ENCODE results near the gene PDHX.
A peak's percentile ranks its signal among the peaks of the same experiment; 100 is the strongest.
"Not testable (repeated sequence)": the region's sequence is repeated elsewhere in the genome, so short reads cannot be mapped to it uniquely, and the experiment has no call there.

The PDHX gene

GRCh38 chr11:35021589-35021988 lies 105.2 kb downstream of the PDHX start:
- no peak for DNase-seq (ENCODE audit: low spot score)

DNA sequence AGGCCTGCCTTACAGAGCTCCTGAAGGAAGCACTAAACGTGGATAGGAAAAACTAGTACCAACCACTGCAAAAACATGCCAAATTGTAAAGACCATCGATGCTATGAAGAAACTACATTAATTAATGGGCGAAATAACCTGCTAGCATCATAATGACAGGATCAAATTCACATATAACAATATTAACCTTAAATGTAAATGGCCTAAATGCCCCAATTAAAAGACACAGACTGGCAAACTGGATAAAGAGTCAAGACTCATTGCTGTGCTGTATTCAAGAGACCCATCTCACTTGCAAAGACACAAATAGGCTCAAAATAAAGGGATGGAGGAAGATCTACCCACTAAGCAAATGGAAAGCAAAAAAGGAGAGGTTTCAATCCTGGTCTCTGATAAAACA lies 107.5 kb downstream of the PDHX start:
- not testable (repeated sequence) for DNase-seq (ENCODE audit: low spot score)

DNA sequence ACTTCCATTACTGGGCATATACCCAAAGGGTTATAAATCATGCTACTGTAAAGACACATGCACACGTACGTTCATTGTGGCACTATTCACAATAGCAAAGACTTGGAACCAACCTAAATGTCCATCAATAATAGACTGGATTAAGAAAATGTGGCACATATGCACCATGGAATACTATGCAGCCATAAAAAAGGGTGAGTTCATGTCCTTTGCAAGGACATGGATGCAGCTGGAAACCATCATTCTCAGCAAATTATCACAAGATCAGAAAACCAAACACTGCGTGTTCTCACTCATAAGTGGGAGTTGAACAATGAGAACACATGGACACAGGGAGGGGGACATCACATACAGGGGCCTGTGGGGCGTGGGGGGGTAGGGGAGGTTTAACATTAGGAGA lies 111.6 kb downstream of the PDHX start:
- DNase-seq (ENCODE audit: low spot score), result not testable (repeated sequence)

DNA sequence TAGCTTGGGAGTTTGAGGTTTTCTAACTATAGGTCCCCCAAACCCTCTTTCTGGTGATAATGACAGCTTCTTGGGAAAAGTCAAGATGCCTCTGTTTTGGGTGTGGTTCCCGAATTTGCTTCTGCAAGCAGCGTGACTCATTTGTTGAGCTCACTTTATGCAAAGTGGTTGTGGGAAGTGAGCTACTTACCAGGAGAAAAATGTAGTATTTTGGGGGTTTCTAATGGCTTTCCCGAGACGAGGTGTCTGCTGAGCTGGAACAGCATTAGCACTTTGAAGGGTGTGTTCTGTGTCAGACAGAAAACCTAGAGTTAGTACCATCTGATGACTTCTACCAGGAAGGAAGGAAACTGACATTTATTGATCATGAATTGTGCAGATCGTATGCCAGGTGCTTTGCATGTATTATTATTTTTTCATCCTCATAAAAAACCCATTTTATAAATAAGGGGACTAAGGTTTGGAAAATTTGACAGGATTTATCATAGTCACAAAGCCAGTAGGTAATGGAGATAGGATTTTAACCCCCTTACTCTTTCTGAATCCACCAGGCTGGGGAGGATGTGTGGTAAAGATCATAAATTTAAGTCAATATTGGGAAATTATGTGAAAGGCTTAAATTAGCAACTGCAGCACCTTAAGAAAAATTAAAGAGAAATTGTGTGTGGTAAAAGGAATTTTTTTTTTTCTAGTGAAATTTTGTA lies 113.7 kb downstream of the PDHX start:
- peak; percentile 63 for DNase-seq (ENCODE audit: low spot score)

- DNase-seq (ENCODE audit: low spot score), result peak; percentile 95
Observed at GRCh38 chr11:35030716-35031213, 114.3 kb downstream of the PDHX start.

DNA sequence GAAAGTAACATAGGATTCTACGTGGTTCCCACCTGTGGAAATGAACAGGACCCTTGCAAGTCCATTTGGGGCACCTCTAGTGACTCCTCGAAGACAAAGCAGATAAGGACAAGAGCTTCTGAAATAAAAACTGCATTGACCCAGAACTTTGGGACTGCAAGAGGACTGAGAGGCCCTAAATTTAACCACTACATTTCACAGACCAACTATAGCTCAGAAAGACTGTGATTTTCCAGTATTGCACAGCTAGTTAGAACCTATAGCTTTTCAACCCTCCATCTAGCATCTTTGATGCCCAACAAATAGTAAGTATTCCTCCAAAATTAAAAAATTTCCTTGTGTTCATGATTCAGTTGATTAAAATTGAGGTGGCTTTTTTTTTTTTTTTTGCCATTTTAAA lies 114.9 kb downstream of the PDHX start:
- no peak for DNase-seq (ENCODE audit: low spot score)

DNA sequence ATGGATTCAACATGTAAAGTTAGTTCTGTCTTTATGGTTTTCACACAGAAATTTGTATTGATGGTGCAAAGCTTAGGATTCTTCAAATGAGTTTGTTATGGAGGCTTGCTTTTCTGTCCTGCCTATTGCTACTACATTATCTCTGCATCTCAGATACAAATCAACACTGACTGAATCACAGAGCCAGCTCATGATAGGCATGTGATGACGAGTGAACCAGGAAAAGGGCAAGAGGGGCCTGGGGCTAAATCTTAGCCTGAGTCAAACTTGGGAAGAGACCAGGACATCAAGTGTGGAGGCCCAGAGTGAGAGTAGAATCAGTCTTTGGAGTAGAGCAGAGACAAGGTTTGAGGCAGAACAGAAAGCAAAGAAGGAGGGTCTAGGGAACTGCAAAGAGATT lies 115.4 kb downstream of the PDHX start:
- DNase-seq (ENCODE audit: low spot score), result peak; percentile 80

GRCh38 chr11:35033011-35033410 lies 116.6 kb downstream of the PDHX start:
- DNase-seq (ENCODE audit: low spot score), result no peak

DNA sequence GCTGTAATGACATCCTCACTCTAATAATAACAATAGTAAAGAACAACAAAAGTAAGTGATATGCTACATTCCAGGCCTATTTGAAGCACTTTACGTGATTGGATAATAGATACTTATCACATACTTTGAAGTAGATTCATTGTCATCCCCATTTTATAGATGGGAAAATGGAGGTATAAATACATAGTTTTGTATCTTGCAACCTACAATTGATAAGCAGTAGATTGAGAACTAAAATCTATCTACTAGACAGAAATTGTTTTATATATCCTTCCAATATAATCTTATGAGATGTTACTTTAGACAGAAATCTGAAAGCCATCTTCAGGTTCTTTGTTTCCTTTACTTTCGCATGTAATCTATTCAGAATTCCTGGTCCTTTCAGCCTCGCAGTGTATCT lies 118.0 kb downstream of the PDHX start:
- DNase-seq (ENCODE audit: low spot score), result no peak

- DNase-seq (ENCODE audit: low spot score), result peak; percentile 82
Observed at GRCh38 chr11:35035894-35036408, 119.5 kb downstream of the PDHX start.

DNA sequence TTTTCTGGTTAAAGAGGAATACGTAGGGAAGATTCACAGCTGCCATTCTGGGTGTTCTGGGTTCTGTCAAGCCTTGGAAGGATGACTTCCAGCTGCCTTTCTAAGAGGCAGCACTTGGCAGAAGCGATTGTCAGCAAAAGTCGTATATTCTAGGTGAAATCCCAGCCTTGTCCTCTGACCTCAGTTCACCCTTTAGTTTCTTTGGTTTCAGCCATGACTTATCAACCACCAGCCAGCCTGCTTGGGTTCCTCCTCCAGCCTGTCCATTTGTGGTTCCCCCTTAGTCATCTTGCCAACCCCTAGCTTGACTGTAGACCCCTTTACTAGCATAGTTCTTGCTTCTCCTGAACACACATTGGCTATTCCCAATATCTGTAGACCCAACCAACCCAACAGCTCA lies 120.2 kb downstream of the PDHX start:
- DNase-seq (ENCODE audit: low spot score), result no peak

GRCh38 chr11:35038211-35038928 lies 122.0 kb downstream of the PDHX start:
- DNase-seq (ENCODE audit: low spot score), result no peak

DNA sequence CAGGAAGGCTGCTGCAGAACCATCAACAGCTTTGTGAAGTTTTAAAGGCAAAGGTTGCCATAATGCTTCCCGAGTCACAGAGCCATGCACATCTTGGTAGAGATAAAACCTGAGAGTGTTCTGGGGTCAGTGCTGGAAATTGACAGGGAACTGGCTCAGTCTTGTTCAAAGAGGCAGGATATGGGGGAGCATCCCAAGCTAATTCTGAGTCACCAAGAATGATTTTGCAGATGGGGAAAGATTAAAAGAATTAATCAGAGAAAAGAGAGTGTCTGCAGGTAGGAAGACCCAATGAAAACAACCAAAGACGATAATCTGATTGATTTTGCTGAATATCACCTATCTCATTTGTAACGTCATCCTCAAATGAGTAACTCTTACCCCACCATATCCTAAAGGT lies 122.7 kb downstream of the PDHX start:
- no peak for DNase-seq (ENCODE audit: low spot score)

GRCh38 chr11:35040221-35040942 lies 124.0 kb downstream of the PDHX start:
- DNase-seq (ENCODE audit: low spot score), result peak; percentile 60

DNA sequence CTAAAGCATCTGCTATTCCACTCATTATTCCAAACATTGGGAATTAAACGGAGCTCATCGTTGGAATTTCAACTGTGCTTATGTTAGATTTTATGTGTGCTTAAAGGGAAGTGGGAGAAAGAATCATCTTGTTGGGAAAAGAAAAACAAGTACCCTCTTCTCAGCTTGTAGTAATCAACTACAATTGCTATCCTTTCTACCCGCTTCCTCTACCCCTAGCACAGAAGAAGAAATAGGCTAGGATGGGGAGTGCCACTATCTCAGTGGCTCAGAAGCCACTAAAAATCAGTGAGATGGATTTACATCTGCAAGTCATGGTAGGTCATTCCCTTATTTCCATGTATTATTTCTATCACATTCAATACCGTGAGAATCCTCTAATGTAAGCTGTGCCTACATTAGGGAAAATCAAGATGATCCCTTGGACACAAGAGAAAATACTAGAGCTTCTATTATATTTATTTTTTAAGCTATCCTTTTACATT lies 124.7 kb downstream of the PDHX start:
- no peak for DNase-seq (ENCODE audit: low spot score)

DNA sequence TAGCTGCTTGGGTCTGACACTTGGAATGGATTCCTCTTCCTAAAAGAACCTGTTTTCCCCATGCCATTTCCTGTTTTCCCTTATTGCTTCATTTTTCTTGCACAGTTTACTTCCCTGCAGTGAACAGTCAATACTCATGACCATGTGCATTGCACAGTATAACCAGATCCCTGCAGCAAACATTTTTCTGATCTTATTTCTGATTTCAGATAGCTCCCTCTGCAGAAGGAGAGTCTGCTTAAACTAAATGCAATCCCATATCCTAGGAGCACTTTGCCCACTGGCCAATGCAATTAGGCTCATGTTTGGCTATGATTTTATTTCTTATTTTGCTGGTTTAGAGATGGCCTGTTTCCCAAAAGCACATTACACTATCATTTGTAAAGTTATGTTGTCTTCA lies 125.8 kb downstream of the PDHX start:
- no peak for DNase-seq (ENCODE audit: low spot score)

- DNase-seq (ENCODE audit: low spot score), result no peak
Observed at GRCh38 chr11:35042913-35043312, 126.5 kb downstream of the PDHX start.

- DNase-seq (ENCODE audit: low spot score), result no peak
Observed at GRCh38 chr11:35043936-35044335, 127.5 kb downstream of the PDHX start.

GRCh38 chr11:35045236-35045820 lies 128.9 kb downstream of the PDHX start:
- peak; percentile 26 for DNase-seq (ENCODE audit: low spot score)

Data from kidney tubule cell (primary cell).